Measurements from ENCODE around the gene ASAP2.

DNA sequence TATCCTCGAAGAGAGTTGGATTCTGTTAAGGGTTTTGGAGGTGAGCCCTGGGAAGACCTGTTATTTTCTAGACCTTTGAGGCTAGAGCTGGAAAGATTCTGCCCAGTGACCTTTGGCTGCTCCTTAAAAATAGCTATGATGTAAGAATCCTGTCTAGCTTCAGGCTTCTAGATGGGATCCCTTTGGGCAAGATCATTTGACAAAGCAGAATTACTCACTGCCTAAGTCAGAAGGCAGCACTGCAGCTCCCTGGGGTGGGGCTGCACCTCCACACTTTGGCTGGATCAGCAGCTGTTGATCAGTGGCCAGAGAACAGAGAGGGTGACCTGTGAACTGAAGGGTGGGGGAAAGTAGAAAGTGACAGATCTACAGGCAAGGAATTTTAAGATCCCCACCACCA is 103.8 kb downstream of the ASAP2 start:
- TF ChIP-seq, protein P1, sequence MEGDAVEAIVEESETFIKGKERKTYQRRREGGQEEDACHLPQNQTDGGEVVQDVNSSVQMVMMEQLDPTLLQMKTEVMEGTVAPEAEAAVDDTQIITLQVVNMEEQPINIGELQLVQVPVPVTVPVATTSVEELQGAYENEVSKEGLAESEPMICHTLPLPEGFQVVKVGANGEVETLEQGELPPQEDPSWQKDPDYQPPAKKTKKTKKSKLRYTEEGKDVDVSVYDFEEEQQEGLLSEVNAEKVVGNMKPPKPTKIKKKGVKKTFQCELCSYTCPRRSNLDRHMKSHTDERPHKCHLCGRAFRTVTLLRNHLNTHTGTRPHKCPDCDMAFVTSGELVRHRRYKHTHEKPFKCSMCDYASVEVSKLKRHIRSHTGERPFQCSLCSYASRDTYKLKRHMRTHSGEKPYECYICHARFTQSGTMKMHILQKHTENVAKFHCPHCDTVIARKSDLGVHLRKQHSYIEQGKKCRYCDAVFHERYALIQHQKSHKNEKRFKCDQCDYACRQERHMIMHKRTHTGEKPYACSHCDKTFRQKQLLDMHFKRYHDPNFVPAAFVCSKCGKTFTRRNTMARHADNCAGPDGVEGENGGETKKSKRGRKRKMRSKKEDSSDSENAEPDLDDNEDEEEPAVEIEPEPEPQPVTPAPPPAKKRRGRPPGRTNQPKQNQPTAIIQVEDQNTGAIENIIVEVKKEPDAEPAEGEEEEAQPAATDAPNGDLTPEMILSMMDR (IDR thresholded peaks at IDR 0.05): no peak
- TF ChIP-seq POLR2A (IDR thresholded peaks at IDR 0.05): no peak

Measured in tibial nerve (tissue), 3 donors.